ENCODE results near the gene ZHX3.

The ZHX3 gene

GRCh38 chr20:41232973-41233926, 84.3 kb downstream of the ZHX3 start:
- peak; percentile 86 for DNase-seq (ENCODE audit: low read depth)
- no peak for TF ChIP-seq CTCF (IDR thresholded peaks at IDR 0.05; ENCODE audit: insufficient read depth, low read depth, low read length, missing control alignments)
- H3K4me3 ChIP-seq (ENCODE audit: low read length): no peak overlapping the region

DNA sequence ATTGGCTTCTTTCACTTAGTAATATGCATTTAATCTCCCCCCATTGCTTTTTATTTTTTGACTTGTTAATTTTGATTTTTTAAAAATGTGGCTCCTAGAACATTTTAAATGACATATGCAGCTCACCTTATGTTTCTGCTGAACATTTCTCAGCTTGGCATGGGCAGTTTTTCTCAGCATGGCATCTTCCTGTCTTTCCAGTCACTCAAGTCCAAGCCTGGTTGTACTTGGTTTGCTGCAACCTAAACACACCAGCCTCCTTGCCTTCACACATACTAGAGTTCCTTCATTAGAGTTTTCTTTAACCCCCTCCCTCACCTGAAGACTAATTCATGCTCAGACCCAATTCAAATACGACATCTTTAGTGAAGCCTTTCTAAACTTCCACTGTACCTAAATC, 86.4 kb downstream of the ZHX3 start:
- peak; percentile 35 for DNase-seq (ENCODE audit: low read depth)
- TF ChIP-seq CTCF (IDR thresholded peaks at IDR 0.05; ENCODE audit: insufficient read depth, low read depth, low read length, missing control alignments): no peak
- H3K4me3 ChIP-seq (ENCODE audit: low read length): no peak overlapping the region

DNA sequence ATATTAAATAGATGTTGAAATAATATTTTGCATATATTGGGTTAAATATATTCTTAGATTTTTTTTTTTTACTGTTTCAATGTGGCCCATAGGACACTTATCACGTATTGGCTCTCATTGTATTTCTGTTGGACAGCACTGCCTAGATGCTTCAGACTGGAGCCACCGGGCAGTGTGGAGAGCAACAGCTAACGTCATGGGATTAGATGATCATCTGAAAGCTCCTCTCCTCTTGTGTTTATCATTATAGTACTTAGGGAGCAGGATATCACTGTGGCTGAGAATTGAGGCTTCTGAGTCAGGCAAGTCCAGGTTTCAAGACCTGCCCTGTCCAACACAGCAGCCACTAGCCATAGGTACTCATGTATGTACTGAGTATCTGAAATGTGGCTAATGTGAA, 87.4 kb downstream of the ZHX3 start:
- DNase-seq (ENCODE audit: low read depth): no peak
- TF ChIP-seq CTCF (IDR thresholded peaks at IDR 0.05; ENCODE audit: insufficient read depth, low read depth, low read length, missing control alignments): no peak
- no peak overlapping the region for H3K4me3 ChIP-seq (ENCODE audit: low read length)

DNA sequence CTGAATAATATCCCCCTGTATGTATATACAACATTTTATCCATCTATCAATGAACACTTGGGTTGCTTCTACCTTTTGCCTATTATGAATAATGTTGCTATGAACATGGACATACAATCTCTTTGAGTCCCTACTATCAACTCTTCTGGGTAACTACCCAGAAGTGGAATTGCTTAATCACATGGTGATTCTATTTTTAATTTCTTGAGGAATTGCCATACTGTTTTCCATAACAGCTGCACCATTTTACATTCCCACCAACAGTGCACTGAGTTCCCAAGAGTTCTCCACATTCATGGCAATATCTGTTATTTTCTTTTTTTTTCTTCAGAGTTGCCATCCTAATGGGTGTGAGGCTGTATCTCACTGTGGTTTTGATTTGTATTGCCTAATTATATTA, 88.3 kb downstream of the ZHX3 start:
- no peak overlapping the region for H3K4me3 ChIP-seq (ENCODE audit: low read length)
- no peak for TF ChIP-seq CTCF (IDR thresholded peaks at IDR 0.05; ENCODE audit: insufficient read depth, low read depth, low read length, missing control alignments)
- no peak for DNase-seq (ENCODE audit: low read depth)

GRCh38 chr20:41228858-41229257, 88.7 kb downstream of the ZHX3 start:
- H3K4me3 ChIP-seq (ENCODE audit: low read length): no peak overlapping the region
- DNase-seq (ENCODE audit: low read depth): no peak

DNA sequence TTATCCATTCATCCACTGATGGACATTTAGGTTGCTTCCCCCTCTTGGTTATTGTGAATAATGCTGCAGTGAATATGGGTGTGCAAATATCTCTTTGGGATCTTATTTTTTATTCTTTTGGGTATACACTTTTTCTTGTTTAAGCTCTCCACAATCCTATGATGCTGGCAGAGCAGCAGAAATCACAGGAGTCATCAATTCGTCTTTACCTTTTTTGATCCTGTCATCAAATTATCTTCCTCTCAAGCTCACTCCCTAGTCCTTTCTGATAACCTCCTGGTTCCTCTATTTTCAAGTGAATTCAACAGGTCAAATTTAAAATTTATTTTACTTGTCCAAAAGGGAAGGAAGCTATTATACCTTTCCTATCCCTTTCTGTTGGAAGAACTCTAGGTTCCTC, 91.1 kb downstream of the ZHX3 start:
- TF ChIP-seq CTCF (IDR thresholded peaks at IDR 0.05; ENCODE audit: insufficient read depth, low read depth, low read length, missing control alignments): no peak
- H3K4me3 ChIP-seq (ENCODE audit: low read length): no peak overlapping the region
- DNase-seq (ENCODE audit: low read depth): no peak

More at GRCh38 chr20:41228858-41229257, 88.7 kb downstream of the ZHX3 start:
- TF ChIP-seq CTCF (IDR thresholded peaks at IDR 0.05; ENCODE audit: insufficient read depth, low read depth, low read length, missing control alignments): no peak

GRCh38 chr20:41225091-41225490, 92.4 kb downstream of the ZHX3 start:
- TF ChIP-seq CTCF (IDR thresholded peaks at IDR 0.05; ENCODE audit: insufficient read depth, low read depth, low read length, missing control alignments): no peak
- H3K4me3 ChIP-seq (ENCODE audit: low read length): no peak overlapping the region
- no peak for DNase-seq (ENCODE audit: low read depth)

Measured in epithelial cell of esophagus (primary cell).